Stromal cell of bone marrow (primary cell): Measurements from ENCODE around the gene TENT4B.
"Not testable (repeated sequence)": the region's sequence is repeated elsewhere in the genome, so short reads cannot be mapped to it uniquely, and the experiment has no call there.

ENCODE experiments used
- DNase-seq: peaks from one replicate; pipeline ENCODE4 v3.0.0-alpha.2; 2012; ENCODE audit warnings: low read depth

The TENT4B gene

GRCh38 chr16:50234771-50235556, 81.9 kb downstream of the TENT4B start:
- no peak for DNase-seq

GRCh38 chr16:50235581-50235980, 82.5 kb downstream of the TENT4B start:
- no peak for DNase-seq

- no peak for DNase-seq
These were observed 85.2 kb downstream of the TENT4B start for GRCh38 chr16:50238314-50238713.

GRCh38 chr16:50238868-50239301, 85.8 kb downstream of the TENT4B start:
- no peak for DNase-seq

- DNase-seq, result not testable (repeated sequence)
These were observed 89.9 kb downstream of the TENT4B start for GRCh38 chr16:50243024-50243423.

- no peak for DNase-seq
These were observed 91.0 kb downstream of the TENT4B start for GRCh38 chr16:50244140-50244503.

GRCh38 chr16:50244504-50245416, 91.7 kb downstream of the TENT4B start:
- no peak for DNase-seq

GRCh38 chr16:50245417-50246298, 92.6 kb downstream of the TENT4B start:
- DNase-seq, result peak; percentile 64

- DNase-seq, result no peak
These were observed 93.4 kb downstream of the TENT4B start for GRCh38 chr16:50246299-50247122.

- DNase-seq, result no peak
These were observed 94.2 kb downstream of the TENT4B start for GRCh38 chr16:50247123-50247905.

- DNase-seq, result no peak
These were observed 95.0 kb downstream of the TENT4B start for GRCh38 chr16:50247906-50248608.

- DNase-seq, result no peak
These were observed 95.7 kb downstream of the TENT4B start for GRCh38 chr16:50248845-50249244.

- peak; percentile 82 for DNase-seq
These were observed 98.4 kb downstream of the TENT4B start for GRCh38 chr16:50251375-50252081.

- no peak for DNase-seq
These were observed 99.0 kb downstream of the TENT4B start for GRCh38 chr16:50252082-50252611.

GRCh38 chr16:50252874-50253513, 99.9 kb downstream of the TENT4B start:
- DNase-seq, result no peak

- DNase-seq, result no peak
These were observed 100.4 kb downstream of the TENT4B start for GRCh38 chr16:50253514-50253910.

- no peak for DNase-seq
These were observed 101.0 kb downstream of the TENT4B start for GRCh38 chr16:50254072-50254471.

- no peak for DNase-seq
These were observed 102.4 kb downstream of the TENT4B start for GRCh38 chr16:50255538-50255937.
